ENCODE measurements around the gene PILRB.

The PILRB gene

GRCh38 chr7:100411101-100411500 is 53.2 kb downstream of the PILRB start:
- DNase-seq = no peak

DNA sequence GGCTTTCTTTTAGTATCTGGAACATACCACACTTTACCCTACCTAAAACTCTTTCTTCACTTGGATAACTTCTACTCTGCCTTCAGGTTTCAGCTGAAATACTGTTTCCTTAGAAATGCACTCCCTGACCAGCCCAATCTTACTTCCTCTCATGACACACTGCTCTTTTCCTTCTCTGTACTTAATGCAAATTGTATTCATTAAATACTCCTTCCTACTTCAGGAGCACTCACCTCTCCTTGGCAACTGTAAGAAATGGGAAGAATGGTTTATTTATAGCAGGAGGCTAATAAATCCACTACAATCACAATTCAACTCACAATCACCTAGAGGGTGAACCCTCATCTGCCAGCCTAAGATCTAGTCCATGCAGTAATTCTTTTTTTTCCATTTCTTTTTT is 55.4 kb downstream of the PILRB start:
- no peak for DNase-seq

DNA sequence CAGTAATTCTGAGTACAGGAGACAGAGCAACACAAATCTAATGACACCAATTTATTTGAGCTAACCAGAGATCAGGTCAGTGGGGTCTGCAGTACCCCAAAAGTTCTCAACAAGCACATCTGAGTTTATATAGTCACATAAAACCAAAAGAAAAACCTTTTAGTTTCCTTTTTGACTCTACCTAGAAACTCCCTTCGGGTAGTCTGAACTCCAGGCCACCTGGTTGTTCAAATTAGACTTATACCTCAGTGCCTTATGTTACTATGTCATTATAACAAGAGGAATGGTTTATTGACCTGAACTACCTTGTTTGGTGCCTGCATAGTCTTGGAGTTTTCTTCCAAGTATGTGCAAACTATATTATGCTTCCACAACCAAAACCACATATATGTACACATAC is 56.0 kb downstream of the PILRB start:
- no peak for DNase-seq

DNA sequence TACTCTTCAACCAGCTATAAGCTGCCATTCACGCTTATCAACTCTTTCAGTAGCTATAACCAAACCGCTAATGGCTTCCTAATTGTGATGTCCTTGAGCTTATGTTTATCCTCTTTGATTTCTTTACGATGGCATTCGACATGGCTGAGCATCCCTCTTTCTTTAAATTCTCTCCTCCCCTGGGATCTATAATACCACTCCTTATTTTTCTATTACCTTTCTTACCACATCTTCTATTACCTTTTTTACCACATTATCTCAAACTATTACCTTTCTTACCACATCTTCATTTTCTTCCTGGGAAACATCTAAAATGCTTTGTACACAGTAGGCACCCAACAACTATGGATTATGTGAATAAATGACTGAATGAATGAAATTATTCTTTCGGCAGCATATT is 57.5 kb downstream of the PILRB start:
- DNase-seq = no peak
